Activated B cell treated with CpG ODN at 0.5 μM for 24 hours (primary cell): ENCODE results near the gene NRP2. TPM values are rescaled to one million over a fixed set of nuclear protein-coding genes. Genes with fewer than 3 reads are reported as not detected.

Experiments
- ATAC-seq: fragments of 200-7000 bp; cut with Tn5 transposase; one replicate; pipeline ENCODE4 v1.10.0; 2021; ENCODE audit warnings: low read depth, mild to moderate bottlenecking, moderate library complexity
- CTCF ChIA-PET: fragments of 350-600 bp; sonication (Branson Sonifier 250); formaldehyde crosslinking; loops from one replicate; lab custom pipeline; 2021; ENCODE audit warnings: antibody characterized with exemption; lab: Charles Lee
- POLR2A ChIA-PET: fragments of 350-600 bp; sonication (Branson Sonifier 250); formaldehyde crosslinking; loops from one replicate; lab custom pipeline; 2021; ENCODE audit warnings: antibody characterized with exemption; lab: Charles Lee
- DNase-seq: peaks from one replicate; pipeline ENCODE4 v3.0.0; 2022
- H3K27ac Mint-ChIP-seq: one replicate; pipeline ENCODE4 v1.8.0; 2020; ENCODE audit warnings: mixed read lengths
- H3K27me3 Mint-ChIP-seq: one replicate; pipeline ENCODE4 v1.8.0; 2021; ENCODE audit warnings: mixed read lengths
- H3K36me3 Mint-ChIP-seq: one replicate; pipeline ENCODE4 v1.8.0; 2021; ENCODE audit warnings: low read depth, mixed read lengths
- H3K4me1 Mint-ChIP-seq: one replicate; pipeline ENCODE4 v1.8.0; 2021; ENCODE audit warnings: mixed read lengths
- H3K4me3 Mint-ChIP-seq: one replicate; pipeline ENCODE4 v1.8.0; 2020; ENCODE audit warnings: mild to moderate bottlenecking, mixed read lengths
- H3K9me3 Mint-ChIP-seq: one replicate; pipeline ENCODE4 v1.8.0; 2020; ENCODE audit warnings: mixed read lengths
- intact Hi-C: fragments of 100-400 bp; cut with micrococcal nuclease; formaldehyde crosslinking; loops from one replicate; pipeline ENCODE4 v1.15.1; 2024
- total RNA-seq: library from RNA; stranded (reverse); gene quantifications from 2 replicates; pipeline ENCODE4 v1.2.3, GENCODE V29; 2022
- TF ChIP-seq, protein P1 (sequence below): fragments of 200-600 bp; IDR thresholded peaks from one replicate; pipeline ENCODE4 v1.8.0; 2022; ENCODE audit warnings: antibody characterized with exemption, mild to moderate bottlenecking

Gene NRP2
- total RNA-seq = 8.1 and 10.2 TPM in 2 replicates

DNA sequence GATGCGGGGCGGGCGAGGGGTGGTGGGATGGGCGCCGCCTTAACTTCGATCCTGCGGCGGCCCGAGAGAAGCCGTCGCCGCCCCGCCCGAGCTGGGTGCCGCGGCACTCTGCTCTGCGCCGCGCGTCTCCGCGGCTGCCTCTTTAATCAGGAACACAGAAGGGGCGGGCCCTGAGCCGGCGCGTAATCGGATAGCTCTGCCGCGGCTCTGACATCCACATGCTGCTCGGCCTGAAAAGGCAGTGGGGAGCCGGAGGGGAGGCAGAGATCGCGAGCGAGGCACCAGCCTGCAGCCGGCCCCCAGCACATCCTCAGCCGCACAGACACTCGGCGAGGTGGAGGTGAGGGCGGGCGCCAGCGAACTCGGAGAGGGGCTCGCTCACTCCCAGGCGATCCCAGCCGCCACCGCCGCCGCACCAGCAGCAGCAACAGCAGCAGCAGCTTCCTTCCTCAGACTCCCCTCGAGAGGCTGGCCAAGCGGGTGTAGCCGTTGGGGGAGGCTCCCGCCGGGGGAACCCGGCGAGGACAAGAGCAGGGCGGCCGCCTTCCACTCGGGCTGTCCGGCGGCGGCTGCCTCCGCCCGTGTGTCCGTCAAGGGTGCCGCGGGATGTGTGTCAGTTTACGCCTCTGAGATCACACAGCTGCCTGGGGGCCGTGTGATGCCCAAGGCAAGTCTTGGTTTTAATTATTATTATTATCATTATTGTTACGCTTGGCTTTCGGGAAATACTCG is at the start of gene NRP2:
TSS of gene NRP2 (plus strand) at position 263 of the 732 bp plus-strand sequence. CDS start 790 bp downstream, outside the sequence.
- POLR2A ChIA-PET = interaction anchor here (1.1 to 6.2 kb wide), 5 partner anchors 19 to 39 kb away, joined by 3 to 72 read pairs (median 14); no protein-coding TSS in a partner anchor
- H3K9me3 Mint-ChIP-seq = no peaks in the 10 kb centered on the region
- H3K36me3 Mint-ChIP-seq = no peaks in the 10 kb centered on the region
- intact Hi-C loops = loop anchor here (1.0 to 5.0 kb wide), 5 partner anchors 25 to 265 kb away; no protein-coding TSS in a partner anchor
- CTCF ChIA-PET = interaction anchor here (1.4 to 3.0 kb wide), 2 partner anchors 24 to 39 kb away, joined by 7 to 16 read pairs; no protein-coding TSS in a partner anchor
- DNase-seq (peak; percentile 59), ATAC-seq (peak; percentile 82)
- peaks cover 59% of the 10 kb centered on the region for H3K4me1 Mint-ChIP-seq
- H3K27ac Mint-ChIP-seq = peak within 1 kb of the TSS; percentile 63
- peaks cover 46% of the 10 kb centered on the region for H3K27me3 Mint-ChIP-seq
- TF ChIP-seq, protein P1, sequence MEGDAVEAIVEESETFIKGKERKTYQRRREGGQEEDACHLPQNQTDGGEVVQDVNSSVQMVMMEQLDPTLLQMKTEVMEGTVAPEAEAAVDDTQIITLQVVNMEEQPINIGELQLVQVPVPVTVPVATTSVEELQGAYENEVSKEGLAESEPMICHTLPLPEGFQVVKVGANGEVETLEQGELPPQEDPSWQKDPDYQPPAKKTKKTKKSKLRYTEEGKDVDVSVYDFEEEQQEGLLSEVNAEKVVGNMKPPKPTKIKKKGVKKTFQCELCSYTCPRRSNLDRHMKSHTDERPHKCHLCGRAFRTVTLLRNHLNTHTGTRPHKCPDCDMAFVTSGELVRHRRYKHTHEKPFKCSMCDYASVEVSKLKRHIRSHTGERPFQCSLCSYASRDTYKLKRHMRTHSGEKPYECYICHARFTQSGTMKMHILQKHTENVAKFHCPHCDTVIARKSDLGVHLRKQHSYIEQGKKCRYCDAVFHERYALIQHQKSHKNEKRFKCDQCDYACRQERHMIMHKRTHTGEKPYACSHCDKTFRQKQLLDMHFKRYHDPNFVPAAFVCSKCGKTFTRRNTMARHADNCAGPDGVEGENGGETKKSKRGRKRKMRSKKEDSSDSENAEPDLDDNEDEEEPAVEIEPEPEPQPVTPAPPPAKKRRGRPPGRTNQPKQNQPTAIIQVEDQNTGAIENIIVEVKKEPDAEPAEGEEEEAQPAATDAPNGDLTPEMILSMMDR = no peak
- peak within 1 kb of the TSS; percentile 90 for H3K4me3 Mint-ChIP-seq

- Mint-ChIP-seq H3K4me1 (no peaks in the 10 kb centered on the region), H3K27me3 (peaks cover 12% of the 10 kb centered on the region), H3K27ac (no peak overlapping the region), H3K9me3 (no peaks in the 10 kb centered on the region), H3K4me3 (no peak overlapping the region), H3K36me3 (no peaks in the 10 kb centered on the region)
- POLR2A ChIA-PET = no interaction called here
- DNase-seq (no peak), ATAC-seq (no peak)
- intact Hi-C loops = no loop called here
- TF ChIP-seq, protein P1 = no peak
- CTCF ChIA-PET = no interaction called here
These were observed 48.3 kb upstream of the NRP2 start for GRCh38 chr2:205633994-205634393.

GRCh38 chr2:205636549-205637319 is 45.6 kb upstream of the NRP2 start:
- ChIA-PET POLR2A (interaction anchor here (0.6 kb wide), 1 partner anchor 12 kb away, joined by 13 read pairs; no protein-coding TSS in a partner anchor), CTCF (no interaction called here)
- peaks cover 18% of the 10 kb centered on the region for H3K27me3 Mint-ChIP-seq
- H3K36me3 Mint-ChIP-seq = no peaks in the 10 kb centered on the region
- no peak for DNase-seq
- H3K4me3 Mint-ChIP-seq = no peak overlapping the region
- TF ChIP-seq, protein P1 = no peak
- H3K4me1 Mint-ChIP-seq = no peaks in the 10 kb centered on the region
- no peak overlapping the region for H3K27ac Mint-ChIP-seq
- H3K9me3 Mint-ChIP-seq = peaks cover 3% of the 10 kb centered on the region
- ATAC-seq = no peak
- intact Hi-C loops = no loop called here

GRCh38 chr2:205637320-205637602 is 45.0 kb upstream of the NRP2 start:
- Mint-ChIP-seq H3K27me3 (peaks cover 22% of the 10 kb centered on the region), H3K4me3 (no peak overlapping the region), H3K27ac (no peak overlapping the region), H3K4me1 (no peaks in the 10 kb centered on the region), H3K9me3 (peaks cover 3% of the 10 kb centered on the region), H3K36me3 (no peaks in the 10 kb centered on the region)
- DNase-seq (no peak), ATAC-seq (no peak)
- CTCF ChIA-PET = no interaction called here
- POLR2A ChIA-PET = interaction anchor here (0.6 kb wide), 1 partner anchor 11 kb away, joined by 13 read pairs; no protein-coding TSS in a partner anchor
- TF ChIP-seq, protein P1 = no peak
- intact Hi-C loops = no loop called here
